Stimulated activated CD4-positive, alpha-beta T cell treated with anti-CD3 and anti-CD28 coated beads, Interleukin-12 subunit alpha, Interleukin-12 subunit beta, amount 100 ng/mL, for 24 hours (primary cell): Measurements from ENCODE around the gene SHROOM2.
"Not testable (repeated sequence)": the region's sequence is repeated elsewhere in the genome, so short reads cannot be mapped to it uniquely, and the experiment has no call there.

Experiments used
- DNase-seq, 2 experiments: peaks; one replicate each; pipeline ENCODE4 v3.0.0-alpha.2; 2020; ENCODE audit warnings: low read depth in 2 of 2

Gene SHROOM2

GRCh38 chrX:9785944-9786797 is at the start of gene SHROOM2:
TSS of gene SHROOM2 (plus strand) at chrX:9786429. CDS start at chrX:9786546, 117 bp downstream.
- no peak for DNase-seq

- DNase-seq = no peak
Observed at GRCh38 chrX:9737363-9737762, 48.9 kb upstream of the SHROOM2 start.

- DNase-seq = no peak
Observed at GRCh38 chrX:9738151-9738550, 48.1 kb upstream of the SHROOM2 start.

- DNase-seq = no peak
Observed at GRCh38 chrX:9739130-9739529, 47.1 kb upstream of the SHROOM2 start.

GRCh38 chrX:9745417-9746115 is 40.7 kb upstream of the SHROOM2 start:
- no peak for DNase-seq

- no peak for DNase-seq
Observed at GRCh38 chrX:9746148-9746888, 39.9 kb upstream of the SHROOM2 start.

- no peak for DNase-seq
Observed at GRCh38 chrX:9747644-9748043, 38.6 kb upstream of the SHROOM2 start.

GRCh38 chrX:9749146-9749692 is 37.0 kb upstream of the SHROOM2 start:
- no peak for DNase-seq

- no peak for DNase-seq
Observed at GRCh38 chrX:9757366-9757765, 28.9 kb upstream of the SHROOM2 start.

- no peak for DNase-seq
Observed at GRCh38 chrX:9758021-9758638, 28.1 kb upstream of the SHROOM2 start.

GRCh38 chrX:9759337-9759736 is 26.9 kb upstream of the SHROOM2 start:
- DNase-seq = no peak

GRCh38 chrX:9765072-9765736 is 21.0 kb upstream of the SHROOM2 start:
- DNase-seq = no peak

GRCh38 chrX:9765737-9766097 is 20.5 kb upstream of the SHROOM2 start, which contains the start of gene GPR143:
TSS of gene GPR143 (minus strand) at chrX:9765847. CDS start at chrX:9765817, 30 bp downstream.
- no peak for DNase-seq

GRCh38 chrX:9767375-9767774 is 18.9 kb upstream of the SHROOM2 start:
- no peak for DNase-seq

- DNase-seq = not testable (repeated sequence)
Observed at GRCh38 chrX:9768321-9768839, 17.8 kb upstream of the SHROOM2 start.

GRCh38 chrX:9770319-9770718 is 15.9 kb upstream of the SHROOM2 start:
- no peak for DNase-seq

GRCh38 chrX:9772943-9773342 is 13.3 kb upstream of the SHROOM2 start:
- no peak for DNase-seq

GRCh38 chrX:9775930-9776329 is 10.3 kb upstream of the SHROOM2 start:
- no peak for DNase-seq

GRCh38 chrX:9781941-9782340 is 4.3 kb upstream of the SHROOM2 start:
- DNase-seq = no peak

GRCh38 chrX:9784332-9784731 is 1.9 kb upstream of the SHROOM2 start:
- no peak for DNase-seq
